Activated T-cell treated with anti-CD3 and anti-CD28 coated beads, Interleukin-2, amount 50 U/mL, for 24 hours (primary cell): ENCODE data around the gene PDLIM7.
A peak's percentile ranks its signal among the peaks of the same experiment; 100 is the strongest.

Experiments
- DNase-seq: peaks from one replicate; pipeline ENCODE4 v3.0.0-alpha.2; 2020
- H3K27ac Mint-ChIP-seq: 2 replicates; pipeline ENCODE4 v1.8.0; 2020; ENCODE audit warnings: mild to moderate bottlenecking, mixed read lengths
- H3K27me3 Mint-ChIP-seq: 2 replicates; pipeline ENCODE4 v1.8.0; 2020; ENCODE audit warnings: mixed read lengths
- H3K36me3 Mint-ChIP-seq: 2 replicates; pipeline ENCODE4 v1.8.0; 2020; ENCODE audit warnings: low read depth, mixed read lengths
- H3K4me1 Mint-ChIP-seq: 2 replicates; pipeline ENCODE4 v1.8.0; 2020; ENCODE audit warnings: low read depth, mixed read lengths
- H3K4me3 Mint-ChIP-seq: 2 replicates; pipeline ENCODE4 v1.8.0; 2020; ENCODE audit warnings: mild to moderate bottlenecking, moderate library complexity, mixed read lengths
- H3K9me3 Mint-ChIP-seq: 2 replicates; pipeline ENCODE4 v1.8.0; 2020; ENCODE audit warnings: mixed read lengths

PDLIM7 gene

GRCh38 chr5:177471610-177472356, 25.6 kb downstream of the PDLIM7 start:
- no peak for DNase-seq
- Mint-ChIP-seq H3K27ac (peak overlapping the region; percentile 84), H3K9me3 (no peaks in the 10 kb centered on the region), H3K36me3 (peaks cover 33% of the 10 kb centered on the region), H3K4me1 (peaks cover 45% of the 10 kb centered on the region), H3K4me3 (peak overlapping the region; percentile 78), H3K27me3 (peaks cover 5% of the 10 kb centered on the region)

DNA sequence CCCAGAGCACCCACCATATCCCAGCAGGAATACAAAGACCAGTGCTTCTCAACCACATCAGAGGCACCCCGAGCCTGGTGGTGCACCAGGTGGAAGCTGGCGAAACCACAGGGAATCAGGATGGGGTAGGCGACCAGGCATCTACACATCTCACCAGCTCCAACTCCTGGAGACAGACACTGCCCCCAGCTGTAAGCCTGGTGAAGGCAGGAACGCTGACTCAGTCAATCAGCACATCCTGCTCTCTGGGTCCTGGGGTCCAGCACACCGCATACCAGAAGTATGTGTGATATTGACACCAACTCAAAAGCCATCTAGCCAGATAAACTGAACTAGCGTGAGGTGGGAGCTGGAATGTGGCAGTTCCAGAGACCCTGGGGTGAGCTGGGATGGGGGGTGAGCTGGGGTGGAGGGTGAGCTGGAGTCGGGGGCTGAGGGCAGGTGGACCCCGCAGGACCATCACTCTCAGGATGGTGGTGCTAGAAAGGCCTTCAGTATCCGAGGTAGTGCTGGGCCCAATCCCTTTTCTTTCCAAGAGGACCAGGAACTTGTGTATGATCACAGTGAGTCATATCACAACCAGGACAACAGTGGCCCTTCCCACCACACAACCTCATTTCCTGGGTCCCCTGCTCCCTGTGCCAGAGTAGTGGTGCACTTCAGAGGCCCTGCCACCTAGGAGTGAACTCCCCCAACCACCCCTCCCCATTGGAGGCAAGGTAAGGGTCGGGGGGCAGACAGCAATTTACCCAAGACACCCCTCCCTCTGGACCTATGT, 26.5 kb downstream of the PDLIM7 start:
- Mint-ChIP-seq H3K27ac (peak overlapping the region; percentile 84), H3K36me3 (peaks cover 41% of the 10 kb centered on the region), H3K27me3 (peaks cover 5% of the 10 kb centered on the region), H3K9me3 (no peaks in the 10 kb centered on the region), H3K4me3 (peak overlapping the region; percentile 78), H3K4me1 (peaks cover 37% of the 10 kb centered on the region)
- DNase-seq = no peak

DNA sequence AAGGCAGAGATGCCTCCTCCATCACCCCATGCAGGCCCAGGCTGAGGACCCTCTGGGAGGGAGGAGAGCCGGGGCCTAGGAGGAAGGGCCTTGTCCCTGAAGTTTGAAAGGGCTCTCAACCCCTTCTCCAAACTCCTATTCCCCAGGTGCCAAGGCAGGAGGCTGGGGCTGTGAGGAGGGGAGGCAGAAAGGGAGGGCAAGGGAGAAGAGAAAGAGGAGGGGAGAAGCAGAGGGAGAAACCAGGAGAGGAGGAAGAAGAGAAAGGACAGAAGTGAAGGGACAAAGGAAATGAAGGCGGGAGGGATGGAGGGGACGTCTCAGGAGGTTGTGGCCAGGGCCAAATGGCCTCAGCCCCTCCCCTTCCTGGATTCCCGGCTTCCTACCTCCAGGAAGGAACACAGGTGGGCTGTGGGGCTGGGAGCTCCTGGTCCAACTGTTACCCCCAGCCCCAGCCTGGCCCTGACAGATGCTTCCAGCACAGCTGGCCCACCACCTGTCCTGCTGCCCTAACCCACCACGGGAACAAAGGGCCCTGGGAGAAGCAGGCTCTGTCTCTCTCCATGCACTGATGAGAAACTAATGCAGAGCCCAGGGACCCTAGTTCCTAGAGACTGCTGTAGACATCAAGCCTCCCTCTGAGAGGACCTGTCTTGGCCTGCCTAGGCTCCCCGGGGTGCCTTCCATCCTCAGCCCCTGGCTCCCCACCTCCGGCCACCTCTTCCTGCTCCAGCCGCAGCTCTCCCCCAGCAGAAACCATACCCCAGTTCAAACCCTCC, 27.5 kb downstream of the PDLIM7 start:
- no peaks in the 10 kb centered on the region for H3K9me3 Mint-ChIP-seq
- H3K27ac Mint-ChIP-seq = no peak overlapping the region
- no peak overlapping the region for H3K4me3 Mint-ChIP-seq
- peaks cover 51% of the 10 kb centered on the region for H3K36me3 Mint-ChIP-seq
- peaks cover 5% of the 10 kb centered on the region for H3K27me3 Mint-ChIP-seq
- peaks cover 27% of the 10 kb centered on the region for H3K4me1 Mint-ChIP-seq
- no peak for DNase-seq

GRCh38 chr5:177468685-177469628, 28.4 kb downstream of the PDLIM7 start:
- Mint-ChIP-seq H3K4me3 (no peak overlapping the region), H3K27ac (no peak overlapping the region), H3K9me3 (no peaks in the 10 kb centered on the region), H3K36me3 (peaks cover 51% of the 10 kb centered on the region), H3K27me3 (peaks cover 2% of the 10 kb centered on the region), H3K4me1 (peaks cover 19% of the 10 kb centered on the region)
- DNase-seq = no peak

DNA sequence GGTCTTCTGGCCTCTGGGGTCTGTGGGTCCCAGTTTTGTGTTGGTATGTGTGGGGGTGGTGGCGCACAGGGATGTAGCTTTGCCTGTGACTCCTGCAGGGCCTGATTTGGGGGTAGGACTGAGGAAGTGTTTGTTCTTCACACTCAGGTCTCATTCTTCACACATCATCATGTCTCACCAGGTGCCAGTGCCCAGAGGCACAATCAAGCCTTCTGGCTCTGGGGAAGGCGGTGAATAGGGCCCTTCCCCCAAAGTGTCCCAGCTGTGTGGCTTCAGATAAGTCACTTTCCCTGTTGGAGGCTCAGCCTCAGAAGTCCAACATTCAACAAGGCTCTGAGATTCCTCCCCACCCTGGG, 29.1 kb downstream of the PDLIM7 start:
- Mint-ChIP-seq H3K9me3 (no peaks in the 10 kb centered on the region), H3K36me3 (peaks cover 54% of the 10 kb centered on the region), H3K27ac (no peak overlapping the region), H3K4me1 (peaks cover 17% of the 10 kb centered on the region), H3K27me3 (no peaks in the 10 kb centered on the region), H3K4me3 (no peak overlapping the region)
- DNase-seq = no peak

DNA sequence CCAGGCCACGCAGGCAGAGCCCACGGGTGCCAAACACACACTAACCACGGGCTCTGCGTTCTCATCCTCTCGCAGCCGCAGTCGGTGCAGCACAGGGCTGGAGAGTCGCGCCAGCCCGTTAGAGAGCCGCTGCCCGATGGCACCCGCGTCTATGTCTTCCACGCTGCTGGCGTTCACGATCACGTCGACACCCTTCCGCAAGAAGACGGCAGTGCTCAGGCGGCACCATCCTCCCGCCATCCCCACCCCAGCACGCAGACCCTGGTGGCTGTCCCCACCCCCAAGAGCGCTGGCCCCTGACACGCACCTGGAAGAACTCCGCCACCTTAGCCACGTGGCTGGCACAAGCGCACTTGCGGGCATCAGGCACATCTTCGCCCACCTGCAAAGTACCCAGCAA, 30.0 kb downstream of the PDLIM7 start:
- Mint-ChIP-seq H3K4me3 (no peak overlapping the region), H3K27ac (no peak overlapping the region), H3K27me3 (no peaks in the 10 kb centered on the region), H3K4me1 (peaks cover 19% of the 10 kb centered on the region), H3K9me3 (no peaks in the 10 kb centered on the region), H3K36me3 (peaks cover 54% of the 10 kb centered on the region)
- DNase-seq = no peak

- Mint-ChIP-seq H3K36me3 (peaks cover 50% of the 10 kb centered on the region), H3K27ac (no peak overlapping the region), H3K9me3 (no peaks in the 10 kb centered on the region), H3K27me3 (no peaks in the 10 kb centered on the region), H3K4me3 (no peak overlapping the region), H3K4me1 (peaks cover 20% of the 10 kb centered on the region)
- no peak for DNase-seq
Measured at GRCh38 chr5:177466861-177467260, 30.5 kb downstream of the PDLIM7 start.

DNA sequence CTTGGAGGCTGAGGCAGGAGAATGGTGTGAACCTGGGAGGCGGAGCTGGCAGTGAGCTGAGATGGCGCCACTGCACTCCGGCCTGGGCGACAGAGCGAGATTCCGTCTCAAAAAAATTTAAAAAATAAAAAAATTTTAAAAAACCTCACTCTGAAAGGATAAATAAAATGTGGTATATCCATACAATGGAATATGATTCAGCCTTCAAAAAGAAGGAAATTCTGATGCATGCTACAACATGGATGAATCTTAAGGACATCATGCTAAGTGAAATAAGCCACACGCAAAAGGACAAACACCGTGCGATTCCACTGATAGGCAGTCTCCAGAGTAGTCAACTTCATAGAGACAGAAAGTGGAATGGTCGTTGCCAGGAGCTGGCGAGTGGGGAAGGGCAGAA, 32.4 kb downstream of the PDLIM7 start:
- peaks cover 7% of the 10 kb centered on the region for H3K4me1 Mint-ChIP-seq

DNA sequence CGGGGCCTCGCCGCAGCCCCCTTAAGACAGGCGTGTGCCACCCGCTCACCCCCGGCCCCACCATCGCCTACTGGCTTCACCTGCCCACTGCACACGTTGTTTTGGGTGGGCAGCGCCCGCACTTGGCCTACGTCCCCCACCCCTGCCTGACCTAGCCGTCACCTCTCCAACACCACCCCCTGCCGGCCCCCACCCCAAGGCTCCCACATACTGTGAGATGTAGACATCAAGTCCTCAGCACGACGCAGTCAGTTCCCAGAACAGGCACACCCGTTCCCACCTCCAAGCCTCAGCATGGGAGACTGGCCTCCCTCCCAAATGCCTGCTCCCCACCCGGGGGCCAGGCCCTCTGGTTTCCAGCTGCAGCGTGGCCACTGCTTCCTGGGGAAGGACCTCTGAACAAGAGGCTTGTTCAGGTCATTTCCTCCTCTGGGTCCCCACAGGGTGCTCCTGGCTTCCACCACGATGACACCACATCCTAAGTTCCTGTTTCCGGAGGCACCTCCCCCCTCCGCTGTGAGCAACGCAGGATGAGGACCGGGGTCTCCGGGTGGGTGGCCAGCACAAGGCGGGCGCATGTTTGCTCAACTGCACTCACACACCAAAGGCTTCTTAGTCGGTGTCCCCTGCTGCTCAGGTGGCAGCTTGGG, 35.3 kb downstream of the PDLIM7 start:
- DNase-seq = no peak
- H3K9me3 Mint-ChIP-seq = no peaks in the 10 kb centered on the region
- H3K27ac Mint-ChIP-seq = peak overlapping the region; percentile 44
- H3K36me3 Mint-ChIP-seq = peaks cover 38% of the 10 kb centered on the region
- no peak overlapping the region for H3K4me3 Mint-ChIP-seq
- no peaks in the 10 kb centered on the region for H3K27me3 Mint-ChIP-seq
- H3K4me1 Mint-ChIP-seq = peaks cover 10% of the 10 kb centered on the region

More for the DNA sequence above, 32.4 kb downstream of the PDLIM7 start:
- H3K27ac Mint-ChIP-seq = no peak overlapping the region
- no peak overlapping the region for H3K4me3 Mint-ChIP-seq
- H3K27me3 Mint-ChIP-seq = no peaks in the 10 kb centered on the region
- H3K36me3 Mint-ChIP-seq = peaks cover 48% of the 10 kb centered on the region
- H3K9me3 Mint-ChIP-seq = no peaks in the 10 kb centered on the region
- no peak for DNase-seq

GRCh38 chr5:177459819-177460628, 37.4 kb downstream of the PDLIM7 start:
- Mint-ChIP-seq H3K36me3 (peaks cover 23% of the 10 kb centered on the region), H3K9me3 (no peaks in the 10 kb centered on the region), H3K4me3 (no peak overlapping the region), H3K27ac (peak overlapping the region; percentile 3), H3K27me3 (no peaks in the 10 kb centered on the region), H3K4me1 (peaks cover 16% of the 10 kb centered on the region)
- DNase-seq = no peak

DNA sequence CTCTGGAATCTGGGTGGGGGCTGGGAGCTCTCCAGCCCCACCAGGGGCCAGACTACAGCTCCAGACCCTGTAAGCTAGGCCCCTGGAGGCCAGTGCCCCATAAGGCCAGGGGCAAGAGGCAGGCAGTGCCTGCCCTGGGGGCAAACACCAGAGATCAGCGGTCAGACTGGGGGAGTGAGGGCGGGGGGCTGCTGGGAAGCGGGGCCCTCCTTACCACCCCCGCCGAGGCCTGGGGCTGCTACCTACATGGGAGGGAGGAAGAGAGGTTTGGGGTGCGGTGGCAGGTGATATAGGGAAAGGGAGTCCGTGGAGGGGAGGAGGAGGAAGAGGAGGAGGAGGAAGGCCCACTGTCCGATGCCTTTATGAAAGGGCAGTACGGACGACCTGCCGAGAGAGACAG, 38.0 kb downstream of the PDLIM7 start:
- Mint-ChIP-seq H3K27ac (peak overlapping the region; percentile 18), H3K27me3 (no peaks in the 10 kb centered on the region), H3K4me3 (no peak overlapping the region), H3K9me3 (no peaks in the 10 kb centered on the region), H3K36me3 (peaks cover 23% of the 10 kb centered on the region), H3K4me1 (peaks cover 16% of the 10 kb centered on the region)
- no peak for DNase-seq

GRCh38 chr5:177458912-177459350, 38.5 kb downstream of the PDLIM7 start:
- H3K36me3 Mint-ChIP-seq = peaks cover 23% of the 10 kb centered on the region
- H3K4me1 Mint-ChIP-seq = peaks cover 18% of the 10 kb centered on the region
- no peak overlapping the region for H3K4me3 Mint-ChIP-seq
- DNase-seq = no peak
- H3K27me3 Mint-ChIP-seq = no peaks in the 10 kb centered on the region
- no peaks in the 10 kb centered on the region for H3K9me3 Mint-ChIP-seq
- H3K27ac Mint-ChIP-seq = peak overlapping the region; percentile 18
